Endometrium (tissue), 2 donors: Measurements from ENCODE around the gene MYBBP1A.

Source experiments
- FAIRE-seq: peaks from 2 replicates; lab custom pipeline; 2012; peaks lifted over from hg19 to GRCh38; lab: Jason Lieb, UNC
- donor health status: control.
- donor health status: control.

The MYBBP1A gene

GRCh38 chr17:4536742-4537411 is 18.3 kb downstream of the MYBBP1A start:
- FAIRE-seq: no peak

DNA sequence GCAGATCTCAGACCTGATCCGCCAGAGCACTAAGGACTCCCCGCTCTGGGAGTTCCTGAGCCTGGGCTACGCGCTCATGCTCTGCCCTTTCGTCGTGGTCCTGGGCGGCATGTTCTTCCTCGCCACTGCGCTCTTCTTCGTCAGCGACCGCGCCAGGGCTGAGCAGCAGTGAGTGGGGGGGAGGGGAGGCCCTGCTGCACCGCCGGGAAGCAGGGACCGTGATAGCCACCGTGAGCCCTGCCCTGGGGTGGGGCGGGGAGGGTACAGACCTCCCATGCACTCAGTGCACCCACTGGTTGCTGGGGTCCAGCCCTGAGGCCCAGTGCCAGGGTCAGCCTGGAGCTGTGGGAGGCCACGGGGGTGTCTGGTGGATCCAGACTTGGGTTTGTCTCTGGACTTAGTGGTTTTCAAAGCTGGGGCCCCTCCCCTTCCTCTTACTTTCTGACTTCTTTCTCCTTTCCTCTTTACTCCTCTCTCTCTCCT is 18.9 kb downstream of the MYBBP1A start:
- no peak for FAIRE-seq

- no peak for FAIRE-seq
Observed at GRCh38 chr17:4535667-4536258, 19.4 kb downstream of the MYBBP1A start.

DNA sequence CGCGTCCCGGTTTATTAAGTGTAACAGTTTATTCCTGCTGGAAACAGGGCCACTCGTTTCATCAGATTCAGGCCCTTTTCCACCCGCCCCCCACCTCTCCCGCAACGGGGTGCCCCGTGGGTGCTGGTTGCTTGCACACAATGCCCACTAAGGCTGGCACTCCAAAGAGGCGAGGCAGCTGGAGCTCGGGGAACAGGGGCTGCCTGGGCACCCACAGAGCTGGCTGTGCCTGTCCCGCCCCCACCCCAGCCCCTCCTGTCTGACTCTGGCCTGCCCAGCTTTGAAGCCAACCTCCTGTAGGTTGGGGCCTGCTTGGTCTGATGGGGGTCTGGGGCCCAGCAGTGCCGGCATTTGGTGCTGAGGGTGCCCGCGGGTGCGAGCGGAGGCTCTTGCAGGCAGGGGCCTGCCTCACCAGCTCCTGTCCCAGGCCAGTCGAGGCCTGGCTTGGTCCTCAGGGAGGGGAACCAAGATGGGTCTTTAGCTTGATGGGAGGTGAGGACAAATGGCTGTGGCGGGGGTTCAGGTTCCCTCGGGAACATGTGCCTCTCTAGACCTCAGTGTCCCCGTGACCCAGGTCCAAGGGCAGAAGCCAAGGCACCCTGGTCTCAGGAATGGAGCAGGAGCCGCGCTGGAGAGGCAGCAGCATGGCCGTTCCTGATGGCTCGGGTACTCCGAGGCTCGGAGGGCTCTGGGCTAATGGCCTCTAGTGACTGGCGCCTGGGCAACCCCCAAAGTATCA is 20.1 kb downstream of the MYBBP1A start:
- no peak for FAIRE-seq

GRCh38 chr17:4534515-4534914 is 20.7 kb downstream of the MYBBP1A start:
- no peak for FAIRE-seq

GRCh38 chr17:4533523-4534504 is 21.4 kb downstream of the MYBBP1A start:
- FAIRE-seq: no peak

DNA sequence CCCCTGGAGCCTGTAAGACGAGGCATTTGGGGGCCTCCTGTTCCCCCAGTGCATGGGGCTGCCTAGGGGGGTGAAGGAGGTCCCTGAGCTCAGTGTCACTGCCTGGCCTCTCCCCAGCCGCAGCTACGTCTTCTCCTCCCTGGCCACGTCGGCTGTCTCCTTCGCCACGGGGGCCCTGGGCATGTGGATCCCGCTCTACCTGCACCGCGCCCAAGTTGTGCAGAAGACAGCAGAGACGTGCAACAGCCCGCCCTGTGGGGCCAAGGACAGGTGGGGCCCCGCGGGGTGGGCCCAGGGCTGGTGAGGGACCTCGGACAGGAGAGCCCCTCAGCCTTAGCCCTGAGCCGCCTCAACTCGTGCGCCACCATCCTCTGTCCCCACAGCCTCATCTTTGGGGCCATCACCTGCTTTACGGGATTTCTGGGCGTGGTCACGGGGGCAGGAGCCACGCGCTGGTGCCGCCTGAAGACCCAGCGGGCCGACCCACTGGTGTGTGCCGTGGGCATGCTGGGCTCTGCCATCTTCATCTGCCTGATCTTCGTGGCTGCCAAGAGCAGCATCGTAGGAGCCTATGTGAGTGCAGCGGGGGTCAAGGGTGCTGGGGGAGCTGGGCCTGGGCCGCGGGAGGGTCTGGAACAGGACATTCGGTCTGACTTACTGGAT is 22.2 kb downstream of the MYBBP1A start:
- FAIRE-seq: no peak

DNA sequence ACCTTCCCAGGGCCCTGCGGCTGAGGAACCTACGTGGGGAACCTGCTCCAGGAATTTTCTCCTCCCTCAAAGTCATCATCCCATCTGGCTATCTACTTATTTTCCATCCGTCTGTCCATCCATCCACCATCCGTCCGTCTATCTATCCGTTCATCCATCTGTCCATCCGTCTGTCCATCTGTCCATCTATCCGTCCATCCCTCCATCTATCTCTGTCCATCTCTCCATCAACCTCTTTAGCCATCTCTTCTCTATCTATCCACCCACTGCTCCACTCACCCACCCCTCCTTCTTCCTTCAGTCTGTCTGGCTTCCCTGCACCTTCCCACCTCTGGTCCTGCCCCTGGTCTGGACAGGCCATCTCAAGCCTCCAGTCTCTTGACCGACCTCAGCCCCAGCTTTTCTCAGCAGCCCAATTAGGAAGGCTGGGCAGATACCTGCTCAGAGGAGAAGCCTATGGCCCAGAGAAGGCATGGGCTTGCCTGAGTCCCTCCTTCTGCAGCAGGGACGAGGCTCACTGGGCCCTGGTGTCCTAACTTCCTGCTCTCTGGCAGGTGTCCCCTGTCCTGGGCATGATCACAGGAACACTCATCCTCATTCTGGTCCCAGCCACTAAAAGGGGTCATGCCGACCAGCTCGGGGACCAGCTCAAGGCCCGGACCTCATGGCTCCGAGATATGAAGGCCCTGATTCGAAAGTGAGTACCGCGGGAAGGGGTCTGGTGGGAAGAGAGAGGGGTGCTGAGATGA is 23.0 kb downstream of the MYBBP1A start:
- no peak for FAIRE-seq

- FAIRE-seq: no peak
Observed at GRCh38 chr17:4530799-4531730, 24.1 kb downstream of the MYBBP1A start.

- FAIRE-seq: no peak
Observed at GRCh38 chr17:4529533-4530152, 25.5 kb downstream of the MYBBP1A start.

DNA sequence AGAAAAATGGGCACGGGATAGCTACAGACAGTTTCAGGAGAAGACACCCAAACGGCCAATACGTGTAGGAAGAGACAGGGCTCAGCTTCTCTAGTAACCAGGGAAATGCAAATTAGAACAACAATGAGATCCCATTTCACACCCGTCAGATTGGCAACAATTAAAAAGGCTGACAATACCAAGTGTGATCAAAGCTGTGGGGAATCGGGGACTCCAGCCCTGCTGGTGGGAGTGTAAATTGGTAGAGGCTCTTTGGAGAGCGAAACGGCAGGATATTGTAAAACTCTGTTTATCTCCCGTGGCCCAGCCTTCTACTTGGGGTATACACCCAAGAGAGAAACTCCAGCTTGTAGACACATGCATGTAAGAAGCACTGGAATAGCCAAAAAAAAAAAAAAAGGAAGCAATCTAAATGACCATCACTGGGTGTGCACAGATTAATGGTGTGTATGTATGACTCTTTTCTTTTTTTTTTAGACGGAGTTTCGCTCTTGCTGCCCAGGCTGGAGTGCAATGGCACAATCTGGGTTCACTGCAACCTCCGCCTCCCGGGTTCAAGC is 27.5 kb downstream of the MYBBP1A start:
- no peak for FAIRE-seq

DNA sequence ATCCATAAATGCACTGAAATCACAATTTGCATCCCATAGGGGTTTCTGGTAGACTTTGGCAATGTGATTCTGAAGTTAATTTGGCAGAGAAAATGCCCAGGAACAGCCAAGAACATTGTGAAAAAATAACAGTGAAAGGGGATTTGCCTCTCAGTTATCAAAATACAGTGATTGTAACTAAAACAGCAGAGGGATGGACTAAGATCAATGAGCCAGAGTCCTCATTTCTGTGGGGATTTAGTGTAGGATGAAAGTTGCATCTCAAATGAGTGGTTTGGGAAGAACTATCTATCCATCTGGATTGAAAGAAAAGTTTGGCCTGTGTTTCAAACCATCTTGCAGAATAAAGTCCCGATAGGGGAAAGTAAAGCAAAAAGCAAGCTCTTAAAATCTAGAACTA is 28.1 kb downstream of the MYBBP1A start:
- no peak for FAIRE-seq

DNA sequence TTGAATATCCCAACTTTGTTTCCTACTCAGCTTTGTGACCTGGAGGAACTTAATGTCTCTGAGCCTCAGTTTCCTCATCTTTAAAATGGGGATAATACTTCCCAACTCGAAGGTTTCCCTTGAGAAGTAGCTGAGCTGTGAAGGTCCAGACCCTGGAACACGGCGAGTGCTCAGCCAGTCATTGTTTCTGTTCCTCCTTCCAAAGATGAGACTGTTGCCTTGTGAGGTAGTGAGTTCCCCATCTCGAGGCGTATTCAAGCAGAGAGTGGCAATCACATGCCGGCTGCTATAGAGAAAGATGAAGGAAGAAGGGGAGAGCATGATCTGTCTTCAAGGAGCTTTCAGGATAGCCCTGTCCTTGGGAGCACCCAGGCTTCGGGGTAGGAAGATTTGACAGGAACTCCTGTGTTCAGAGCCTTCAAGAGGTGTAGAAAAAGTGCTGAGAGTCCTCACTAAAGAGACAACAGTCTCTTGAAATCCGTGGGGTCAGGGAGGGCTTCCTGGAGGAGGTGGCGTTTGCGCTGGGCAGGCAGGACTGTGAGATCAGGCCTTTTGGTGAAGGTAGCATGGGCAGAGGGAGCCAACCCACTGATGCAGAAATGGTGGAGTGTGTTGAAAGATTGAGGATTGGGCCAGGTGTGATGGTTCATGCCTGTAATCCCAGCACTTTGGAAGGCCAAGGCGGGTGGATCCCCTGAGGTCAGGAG is 29.3 kb downstream of the MYBBP1A start:
- no peak for FAIRE-seq

GRCh38 chr17:4523946-4524345 is 31.2 kb downstream of the MYBBP1A start:
- FAIRE-seq: no peak

DNA sequence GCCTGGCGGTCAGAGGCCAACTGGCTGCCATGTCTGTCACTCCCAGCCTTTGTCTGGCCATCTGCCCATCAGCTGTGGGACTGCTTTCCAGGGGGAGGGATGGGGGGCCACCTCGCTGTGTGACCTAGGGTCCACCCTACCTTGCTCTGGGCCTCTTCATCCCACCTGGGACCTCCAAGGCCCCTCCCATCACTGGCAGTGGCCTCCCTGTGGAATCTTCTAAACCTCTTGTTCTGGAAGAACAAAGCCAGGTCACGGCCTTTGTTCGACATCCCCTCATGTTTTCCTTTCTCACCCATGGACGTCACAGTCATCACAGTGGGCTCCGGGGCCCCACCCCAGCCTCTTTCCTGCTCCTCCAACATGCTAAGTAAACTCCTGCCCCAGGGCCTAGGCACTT is 32.5 kb downstream of the MYBBP1A start:
- no peak for FAIRE-seq

DNA sequence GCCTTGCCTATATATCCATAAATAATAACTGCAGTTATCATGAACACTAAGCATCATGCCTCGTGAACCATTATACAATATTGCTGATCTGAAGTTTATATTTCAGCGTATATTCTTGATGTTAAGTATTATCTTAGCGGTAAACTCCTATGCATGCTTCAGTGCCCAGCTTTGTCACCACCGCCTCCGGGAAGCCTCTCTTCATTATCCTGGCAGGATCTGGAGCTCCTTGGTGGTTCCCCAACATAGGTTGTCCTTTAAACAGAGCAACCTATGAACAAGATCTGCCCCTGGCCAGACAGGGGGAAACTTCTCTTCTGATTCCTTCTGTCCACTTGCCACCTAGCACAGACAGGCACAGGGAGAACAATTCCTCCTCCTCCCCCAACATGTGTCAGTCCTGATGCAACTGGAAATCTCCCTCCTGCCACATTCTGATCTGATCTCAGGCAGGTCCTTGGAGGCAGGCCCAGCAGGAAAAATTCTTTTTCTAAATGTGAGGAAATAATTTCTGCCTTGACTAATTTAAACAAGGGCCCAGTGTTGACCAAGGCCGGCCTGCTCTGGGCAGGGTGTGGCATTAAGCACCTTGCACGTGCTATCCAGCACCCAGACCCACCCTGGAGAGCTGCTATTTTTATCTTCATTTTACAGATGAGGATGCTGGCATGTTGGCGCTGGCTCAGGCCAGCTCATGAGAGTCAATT is 34.1 kb downstream of the MYBBP1A start:
- no peak for FAIRE-seq

GRCh38 chr17:4520060-4520893 is 34.9 kb downstream of the MYBBP1A start:
- FAIRE-seq: no peak
